Subcutaneous adipose tissue (tissue), 4 donors: Measurements from ENCODE around the gene NOS1AP. TPM values are rescaled to one million over a fixed set of nuclear protein-coding genes. Genes with fewer than 3 reads are reported as not detected.

Experiments
- CTCF ChIP-seq: fragments of 450-650 bp; IDR thresholded peaks from one replicate; pipeline ENCODE4 v1.5.1; 2016; ENCODE audit warnings: low read depth, mild to moderate bottlenecking, control low read depth, antibody characterized with exemption, moderate library complexity
- small RNA-seq: library from RNA; depleted of rRNA; stranded (forward); fragments of <200 nt; gene quantifications from one replicate; pipeline ENCODE3, GENCODE V24; 2016
- total RNA-seq, 4 donors: library from RNA; depleted of rRNA; stranded (reverse); fragments of >200 nt; gene quantifications; one replicate each; pipeline ENCODE4 v1.1.0, GENCODE V29; 2016

NOS1AP gene
- total RNA-seq, 4 donors from 2014 or later, result 0.51 to 5.1 (median 0.96) TPM

- TF ChIP-seq CTCF, result no peak
Measured at GRCh38 chr1:162416909-162417308, 347.4 kb downstream of the NOS1AP start.

GRCh38 chr1:162417650-162418049, 348.2 kb downstream of the NOS1AP start:
- TF ChIP-seq CTCF, result no peak

Small RNA genes within 50 kb of the gene (small RNA-seq; reads per million reads assigned to genes)
- gene MIR4654 (not detected), gene MIR556 (not detected), gene RNA5SP61 (not detected)

Other genes with a start within 250 kb of the NOS1AP start
- gene OLFML2B, start 45.8 kb upstream of the NOS1AP start, total RNA-seq, result 10 to 100 TPM in 2 of 4 donors, 1 to 10 TPM in 2; 5.8 to 43.3 (median 9.6) TPM